D721Med (cell line): ENCODE data around the gene POFUT2.

Experiments
- DNase-seq: peaks from one replicate; pipeline ENCODE4 v3.0.0; 2011; ENCODE audit warnings: low spot score; ENCODE audit not compliant: insufficient read length
- FAIRE-seq: peaks from 2 replicates; lab custom pipeline; 2011; peaks lifted over from hg19 to GRCh38; lab: Jason Lieb, UNC
- CTCF ChIP-seq: IDR thresholded peaks from 2 replicates; pipeline ENCODE4 v1.5.1; 2012; ENCODE audit warnings: mild to moderate bottlenecking, control low read depth; ENCODE audit not compliant: insufficient read depth; ENCODE audit errors: missing control alignments

Gene POFUT2

DNA sequence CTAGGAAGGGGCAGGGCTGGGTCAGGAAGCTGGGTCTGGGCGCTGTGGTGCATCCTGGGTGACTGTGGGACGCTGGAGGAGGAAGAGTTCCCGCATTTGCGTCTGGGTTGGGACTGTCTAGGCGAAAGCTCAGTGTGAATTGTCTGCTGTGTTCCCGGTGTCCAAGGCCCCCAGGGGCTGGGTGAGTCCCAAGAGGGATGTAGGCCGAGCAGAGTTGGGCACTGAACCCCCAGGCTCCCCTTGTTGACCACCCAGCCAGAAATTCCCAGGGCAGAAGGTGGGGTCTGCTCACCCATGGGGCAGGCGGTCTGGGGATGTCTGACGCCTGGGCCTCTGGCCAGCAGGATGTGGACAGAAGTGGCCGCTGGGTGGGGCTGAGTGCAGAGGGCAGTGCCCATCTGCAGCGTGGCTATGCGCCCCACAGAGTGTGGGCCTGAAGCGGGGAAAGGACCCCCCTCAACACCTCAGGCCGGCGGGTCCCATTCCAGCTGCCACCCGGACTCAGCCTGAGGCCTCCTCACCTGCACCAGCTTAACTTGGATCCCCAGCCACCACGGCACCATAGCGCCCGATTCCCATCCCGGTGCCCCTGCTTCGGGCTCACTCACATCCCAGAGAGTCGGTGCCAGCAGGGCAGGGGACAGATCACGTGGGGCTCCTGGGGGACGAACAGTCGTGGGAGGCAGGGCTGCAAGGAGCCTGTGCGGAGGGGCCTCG, 37.0 kb upstream of the POFUT2 start:
- no peak for DNase-seq
- TF ChIP-seq CTCF: no peak
- no peak for FAIRE-seq

DNA sequence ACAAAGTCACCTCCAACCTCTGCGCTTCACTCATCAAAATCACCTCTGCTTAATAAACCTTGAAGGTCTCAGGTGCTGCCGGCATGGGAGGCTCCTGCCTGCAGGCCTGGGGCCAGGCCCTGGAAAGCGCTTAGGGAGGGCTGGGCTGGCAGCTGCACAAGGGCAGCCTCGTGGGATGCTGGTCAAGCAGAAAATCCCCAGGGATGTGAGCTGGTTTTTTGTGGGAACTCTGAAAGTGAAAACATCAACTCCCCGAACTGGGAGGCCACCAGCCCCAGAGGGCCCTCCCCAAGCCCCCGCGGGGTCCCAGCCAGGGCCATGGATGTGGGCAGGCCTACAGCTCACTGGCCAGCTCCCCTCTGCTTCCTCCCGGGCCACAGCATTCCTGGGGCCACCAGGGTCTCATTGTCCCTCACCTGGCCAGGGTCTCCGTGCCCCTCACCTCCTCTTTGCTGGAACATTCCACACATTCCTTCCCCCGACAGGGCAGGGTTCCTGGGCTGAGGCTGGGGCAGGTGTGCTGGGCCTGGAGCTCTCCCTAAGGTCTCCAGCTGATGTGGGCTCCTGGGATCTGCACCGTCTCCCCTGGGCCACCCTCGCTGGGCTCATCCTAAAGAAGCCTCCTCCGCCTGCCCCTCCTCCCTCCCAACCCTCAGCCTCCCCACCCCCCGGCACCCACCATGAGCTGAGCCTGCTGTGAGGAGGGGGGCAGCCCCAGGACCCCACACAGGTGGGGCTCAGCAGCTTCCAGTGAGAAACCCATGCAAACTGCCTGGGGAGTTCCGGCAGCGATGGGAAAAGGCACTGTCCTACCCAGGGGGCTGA, 36.0 kb upstream of the POFUT2 start:
- FAIRE-seq (no peak), DNase-seq (no peak)
- no peak for TF ChIP-seq CTCF

- no peak for FAIRE-seq
Measured at GRCh38 chr21:45322960-45323461, 35.3 kb upstream of the POFUT2 start.

DNA sequence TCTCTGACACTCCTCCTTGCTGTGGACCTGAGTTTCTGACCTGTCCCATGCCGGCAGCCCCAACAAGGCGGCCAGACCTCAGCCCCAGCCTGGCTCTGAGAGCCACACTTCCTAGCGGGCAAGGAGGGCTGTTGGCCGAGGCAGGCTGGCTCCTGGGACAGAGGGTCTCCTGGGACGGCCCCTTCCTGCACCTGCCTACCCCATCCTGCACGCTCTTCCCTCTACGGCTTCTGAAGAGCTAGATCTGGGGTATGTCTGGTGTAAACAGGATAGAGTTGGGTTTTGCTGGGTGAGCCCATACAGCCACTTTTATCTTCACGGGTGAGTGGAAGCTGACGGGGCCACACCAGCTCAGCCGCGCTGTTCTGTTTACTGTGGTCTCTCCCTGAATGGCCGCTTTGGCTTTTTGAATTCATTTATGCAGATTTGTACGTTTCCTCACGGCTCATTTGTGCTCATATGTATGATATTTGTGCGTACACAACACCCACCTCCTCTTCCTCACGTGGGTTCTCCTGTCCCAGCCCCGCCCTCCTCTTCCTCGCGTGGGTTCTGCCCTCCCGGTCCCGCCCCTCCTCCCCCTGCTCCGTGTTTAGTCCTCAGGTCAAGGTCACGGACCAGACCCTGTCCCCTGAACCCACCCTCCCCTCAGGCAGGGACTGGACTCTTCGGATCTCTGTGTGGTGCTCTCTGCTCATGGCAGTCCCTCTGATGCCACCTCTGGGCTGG, 34.7 kb upstream of the POFUT2 start:
- FAIRE-seq: no peak
- no peak for DNase-seq
- TF ChIP-seq CTCF: no peak

More at GRCh38 chr21:45322960-45323461, 35.3 kb upstream of the POFUT2 start:
- TF ChIP-seq CTCF: no peak
- no peak for DNase-seq

DNA sequence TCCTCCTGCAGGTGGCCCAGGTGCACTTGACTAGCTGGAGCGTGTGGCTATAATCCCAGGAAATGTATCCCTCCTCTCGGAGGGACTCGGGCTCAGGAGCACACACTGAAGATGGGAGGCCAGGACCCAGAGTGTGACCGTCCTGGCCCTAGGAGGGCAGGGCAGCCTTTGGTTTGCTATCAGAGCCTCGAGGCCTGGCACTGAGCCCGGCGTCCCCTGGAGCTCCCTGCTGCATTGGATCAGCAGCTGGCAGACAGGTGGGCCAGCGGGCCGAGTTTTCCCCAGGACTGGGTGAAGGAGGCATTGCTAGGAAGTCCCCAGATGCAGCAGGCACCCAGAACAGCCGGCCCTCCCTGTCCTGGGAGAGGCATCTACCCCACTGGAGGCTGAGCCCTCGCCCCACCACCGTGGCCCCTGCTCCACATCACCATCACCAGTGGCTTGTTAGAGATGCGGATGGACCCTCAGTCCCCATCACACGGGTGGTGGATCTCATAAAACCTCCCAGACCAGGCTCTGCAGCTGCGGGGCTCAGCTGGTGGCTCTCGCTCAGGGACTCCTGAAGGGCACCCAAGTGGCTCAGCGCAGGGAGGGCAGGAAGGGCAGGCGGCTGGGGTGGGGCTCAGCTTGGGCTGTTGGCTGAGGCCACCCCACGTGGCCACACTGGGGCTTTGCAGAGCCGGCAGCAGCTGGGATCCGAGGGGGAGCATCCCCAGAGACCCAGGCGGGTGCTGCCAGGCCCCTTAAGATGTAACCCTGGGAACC, 32.7 kb upstream of the POFUT2 start:
- TF ChIP-seq CTCF: no peak
- no peak for DNase-seq
- FAIRE-seq: no peak

DNA sequence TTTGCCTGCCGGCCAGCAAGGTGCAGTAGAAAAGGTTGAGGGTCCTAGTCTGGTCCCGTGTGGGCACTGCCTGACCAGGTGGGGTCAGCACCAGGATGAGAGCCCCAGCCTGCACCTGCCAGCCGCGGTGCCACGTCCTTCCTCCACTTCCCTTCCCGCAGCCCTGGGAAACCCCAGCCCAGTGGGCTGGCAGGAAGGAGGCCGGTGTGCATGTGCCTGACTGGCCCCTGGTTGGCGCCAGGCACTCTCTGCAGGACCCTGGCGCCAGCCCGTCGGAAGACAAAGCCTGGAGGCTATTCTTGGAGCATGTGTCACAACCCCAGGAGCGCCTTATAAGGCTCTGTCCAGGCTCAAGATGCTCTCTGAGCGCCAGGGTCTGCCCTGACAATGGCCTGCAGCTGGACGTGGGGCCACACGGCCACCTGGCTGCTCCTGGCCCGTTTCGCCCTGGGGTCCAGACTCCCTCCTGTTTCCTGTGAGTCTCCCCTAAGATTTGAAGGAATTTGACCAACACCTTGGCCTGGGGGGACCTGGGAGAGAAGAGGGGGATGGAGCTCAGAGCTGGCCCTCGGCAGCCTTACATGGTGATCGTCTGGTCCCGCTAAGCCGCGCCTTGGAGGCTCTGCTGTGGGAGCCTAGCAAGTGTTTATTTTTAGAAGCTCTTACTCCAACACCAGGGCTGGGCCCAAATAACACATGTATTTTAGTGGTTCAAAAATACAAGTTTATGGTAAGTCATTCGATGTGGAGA, 31.9 kb upstream of the POFUT2 start:
- TF ChIP-seq CTCF: no peak
- FAIRE-seq (no peak), DNase-seq (no peak)
